Measurements from ENCODE around the gene DLGAP1. TPM values are rescaled to one million over a fixed set of nuclear protein-coding genes. Genes with fewer than 3 reads are reported as not detected.

DLGAP1 gene
- total RNA-seq, 1 donor from 2014 or later, result 7.7 TPM

DNA sequence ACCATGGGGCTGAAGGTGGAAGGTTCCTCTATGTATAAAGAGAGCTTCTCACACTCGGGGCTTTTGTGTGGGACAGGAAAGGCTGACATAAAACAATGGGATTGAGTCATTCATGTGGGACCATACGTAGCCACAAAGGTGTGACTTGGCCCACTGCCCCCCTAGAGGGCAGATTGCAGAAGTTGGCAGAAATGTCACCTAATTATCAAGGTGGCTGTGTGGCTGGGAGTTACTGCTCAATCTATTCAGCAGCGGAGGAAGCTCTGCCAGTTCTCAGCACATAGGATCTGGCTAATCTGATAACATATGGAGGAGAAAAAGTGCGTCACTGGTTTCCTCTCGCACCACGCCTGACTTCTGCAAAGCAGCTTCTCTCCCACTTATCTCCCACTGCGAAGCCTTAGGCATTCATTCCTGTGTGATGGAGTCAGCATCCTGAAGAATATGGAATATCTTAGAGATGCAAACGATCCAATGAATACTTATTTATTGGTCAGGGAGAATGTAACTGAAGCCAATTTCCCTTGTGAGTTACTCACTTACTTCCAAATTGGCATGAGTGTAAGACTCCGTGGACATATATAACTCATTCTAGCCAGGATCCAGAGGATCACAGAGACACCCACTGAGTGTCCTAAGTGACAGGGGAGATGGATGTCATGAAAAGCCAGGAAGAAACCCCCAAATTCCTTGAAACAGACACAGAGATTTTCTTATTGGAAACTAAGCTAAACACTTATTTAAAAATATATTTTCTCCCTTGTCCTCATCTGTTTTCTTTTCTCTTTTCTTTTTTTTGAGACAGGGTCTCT lies 660.4 kb downstream of the DLGAP1 start:
- Mint-ChIP-seq H3K27ac (ENCODE audit: unreplicated experiment) (no peak overlapping the region), H3K27me3 (ENCODE audit: low read depth) (no peaks in the 10 kb centered on the region), H3K9me3 (ENCODE audit: low read depth) (no peaks in the 10 kb centered on the region), H3K4me3 (ENCODE audit: unreplicated experiment) (no peak overlapping the region), H3K36me3 (ENCODE audit: low read depth) (no peaks in the 10 kb centered on the region), H3K4me1 (ENCODE audit: low read depth) (peaks cover 8% of the 10 kb centered on the region)
- TF ChIP-seq, protein P1, sequence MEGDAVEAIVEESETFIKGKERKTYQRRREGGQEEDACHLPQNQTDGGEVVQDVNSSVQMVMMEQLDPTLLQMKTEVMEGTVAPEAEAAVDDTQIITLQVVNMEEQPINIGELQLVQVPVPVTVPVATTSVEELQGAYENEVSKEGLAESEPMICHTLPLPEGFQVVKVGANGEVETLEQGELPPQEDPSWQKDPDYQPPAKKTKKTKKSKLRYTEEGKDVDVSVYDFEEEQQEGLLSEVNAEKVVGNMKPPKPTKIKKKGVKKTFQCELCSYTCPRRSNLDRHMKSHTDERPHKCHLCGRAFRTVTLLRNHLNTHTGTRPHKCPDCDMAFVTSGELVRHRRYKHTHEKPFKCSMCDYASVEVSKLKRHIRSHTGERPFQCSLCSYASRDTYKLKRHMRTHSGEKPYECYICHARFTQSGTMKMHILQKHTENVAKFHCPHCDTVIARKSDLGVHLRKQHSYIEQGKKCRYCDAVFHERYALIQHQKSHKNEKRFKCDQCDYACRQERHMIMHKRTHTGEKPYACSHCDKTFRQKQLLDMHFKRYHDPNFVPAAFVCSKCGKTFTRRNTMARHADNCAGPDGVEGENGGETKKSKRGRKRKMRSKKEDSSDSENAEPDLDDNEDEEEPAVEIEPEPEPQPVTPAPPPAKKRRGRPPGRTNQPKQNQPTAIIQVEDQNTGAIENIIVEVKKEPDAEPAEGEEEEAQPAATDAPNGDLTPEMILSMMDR (IDR thresholded peaks at IDR 0.05), result no peak
- no peak for DNase-seq (ENCODE audit: low spot score)

DNA sequence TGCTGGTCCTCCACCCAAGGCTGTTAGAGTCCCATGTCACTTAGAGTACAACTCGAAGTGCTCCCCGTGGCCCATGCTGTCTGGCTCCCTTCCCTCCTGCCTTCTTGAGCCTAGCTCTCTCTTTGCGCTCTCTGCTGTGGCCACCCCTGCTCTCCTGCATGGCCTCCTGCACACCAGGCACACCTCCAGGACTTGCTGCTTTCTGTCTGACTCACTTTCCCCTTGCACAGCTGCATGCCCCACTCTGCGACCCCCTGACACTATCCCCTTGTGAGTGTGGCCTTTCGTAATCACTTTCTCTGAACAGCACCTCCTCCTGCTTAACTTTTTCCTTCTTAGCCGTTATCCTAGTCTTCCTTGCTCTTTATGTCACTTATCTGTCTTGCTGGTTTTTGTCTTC lies 661.6 kb downstream of the DLGAP1 start:
- H3K27ac Mint-ChIP-seq (ENCODE audit: unreplicated experiment), result no peak overlapping the region
- no peaks in the 10 kb centered on the region for H3K27me3 Mint-ChIP-seq (ENCODE audit: low read depth)
- DNase-seq (ENCODE audit: low spot score), result no peak
- no peaks in the 10 kb centered on the region for H3K36me3 Mint-ChIP-seq (ENCODE audit: low read depth)
- TF ChIP-seq, protein P1 (IDR thresholded peaks at IDR 0.05), result no peak
- H3K4me3 Mint-ChIP-seq (ENCODE audit: unreplicated experiment), result no peak overlapping the region
- H3K4me1 Mint-ChIP-seq (ENCODE audit: low read depth), result peaks cover 8% of the 10 kb centered on the region
- no peaks in the 10 kb centered on the region for H3K9me3 Mint-ChIP-seq (ENCODE audit: low read depth)

DNA sequence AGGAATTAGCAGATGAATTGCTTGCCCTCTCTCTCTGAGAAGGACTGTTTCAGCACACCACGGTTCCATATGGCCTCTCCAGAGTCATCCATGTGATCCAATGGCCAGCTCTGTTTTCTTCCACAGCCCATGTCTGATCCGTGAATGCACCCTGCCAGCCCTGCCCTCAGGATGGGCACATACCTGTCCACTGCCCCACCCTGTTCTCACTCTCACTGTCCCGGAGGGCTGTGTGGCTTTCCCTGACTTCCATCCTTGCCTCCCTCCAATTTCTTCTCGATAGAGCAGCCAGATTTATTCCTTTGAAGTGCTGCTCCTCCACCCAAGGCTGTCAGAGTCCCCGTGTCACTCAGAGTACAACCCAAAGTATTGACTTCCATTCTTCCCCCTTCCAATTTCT lies 662.0 kb downstream of the DLGAP1 start:
- Mint-ChIP-seq H3K4me1 (ENCODE audit: low read depth) (peaks cover 8% of the 10 kb centered on the region), H3K4me3 (ENCODE audit: unreplicated experiment) (no peak overlapping the region), H3K27ac (ENCODE audit: unreplicated experiment) (no peak overlapping the region), H3K9me3 (ENCODE audit: low read depth) (no peaks in the 10 kb centered on the region), H3K27me3 (ENCODE audit: low read depth) (no peaks in the 10 kb centered on the region), H3K36me3 (ENCODE audit: low read depth) (no peaks in the 10 kb centered on the region)
- no peak for DNase-seq (ENCODE audit: low spot score)
- TF ChIP-seq, protein P1 (IDR thresholded peaks at IDR 0.05), result no peak

DNA sequence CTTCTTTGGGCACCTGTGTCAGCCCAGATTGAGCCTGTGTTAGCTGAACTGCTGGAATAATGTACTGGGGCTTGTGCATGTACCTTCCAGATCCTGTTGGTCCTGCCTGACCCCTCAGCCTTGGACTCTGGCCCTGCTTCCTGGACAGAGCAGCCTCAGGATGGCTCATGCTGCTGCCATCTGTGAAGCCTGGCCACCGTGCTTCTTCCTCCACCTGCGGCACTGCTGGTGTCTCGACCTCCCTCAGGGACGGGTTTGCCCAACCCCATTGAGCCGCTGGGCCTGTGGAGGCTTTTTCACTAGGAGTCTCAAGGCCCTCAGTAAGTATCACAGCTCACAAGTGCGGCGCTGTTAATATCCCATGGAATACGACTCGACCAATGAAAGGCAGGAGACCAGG lies 662.4 kb downstream of the DLGAP1 start:
- no peak overlapping the region for H3K27ac Mint-ChIP-seq (ENCODE audit: unreplicated experiment)
- DNase-seq (ENCODE audit: low spot score), result no peak
- peaks cover 8% of the 10 kb centered on the region for H3K4me1 Mint-ChIP-seq (ENCODE audit: low read depth)
- no peaks in the 10 kb centered on the region for H3K9me3 Mint-ChIP-seq (ENCODE audit: low read depth)
- TF ChIP-seq, protein P1 (IDR thresholded peaks at IDR 0.05), result no peak
- no peak overlapping the region for H3K4me3 Mint-ChIP-seq (ENCODE audit: unreplicated experiment)
- H3K27me3 Mint-ChIP-seq (ENCODE audit: low read depth), result no peaks in the 10 kb centered on the region
- no peaks in the 10 kb centered on the region for H3K36me3 Mint-ChIP-seq (ENCODE audit: low read depth)

DNA sequence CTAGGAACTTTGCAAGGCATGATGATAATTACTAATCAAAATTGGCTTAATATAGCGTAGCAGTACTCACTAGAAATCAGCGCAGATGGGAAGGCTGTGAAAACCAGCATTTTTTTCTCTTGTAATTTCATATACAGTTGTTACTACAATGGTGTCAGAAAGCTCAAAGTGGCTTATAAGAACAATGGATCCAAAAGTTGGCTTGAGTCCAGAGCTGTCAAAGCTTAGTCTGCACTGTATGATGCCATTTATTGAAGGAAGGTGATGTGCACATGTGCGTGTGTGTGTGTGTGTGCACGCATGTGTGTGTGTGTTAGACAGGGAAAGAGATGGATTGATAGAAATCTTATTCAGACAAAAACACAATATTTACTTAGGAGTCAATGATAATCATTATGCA lies 663.9 kb downstream of the DLGAP1 start:
- H3K27me3 Mint-ChIP-seq (ENCODE audit: low read depth), result no peaks in the 10 kb centered on the region
- H3K36me3 Mint-ChIP-seq (ENCODE audit: low read depth), result no peaks in the 10 kb centered on the region
- H3K9me3 Mint-ChIP-seq (ENCODE audit: low read depth), result no peaks in the 10 kb centered on the region
- peaks cover 8% of the 10 kb centered on the region for H3K4me1 Mint-ChIP-seq (ENCODE audit: low read depth)
- TF ChIP-seq, protein P1 (IDR thresholded peaks at IDR 0.05), result no peak
- no peak overlapping the region for H3K4me3 Mint-ChIP-seq (ENCODE audit: unreplicated experiment)
- no peak overlapping the region for H3K27ac Mint-ChIP-seq (ENCODE audit: unreplicated experiment)
- DNase-seq (ENCODE audit: low spot score), result no peak
